DMS153 treated with DMSO at 0.1 percent for 48 hours (cell line): ENCODE results near the gene SHISAL2A.
"Not testable (repeated sequence)": the region's sequence is repeated elsewhere in the genome, so short reads cannot be mapped to it uniquely, and the experiment has no call there.

Experiments used
- DNase-seq: peaks from one replicate; lab custom pipeline; 2025; ENCODE audit not compliant: unreplicated experiment; lab: John Stamatoyannopoulos, UW

SHISAL2A gene

DNA sequence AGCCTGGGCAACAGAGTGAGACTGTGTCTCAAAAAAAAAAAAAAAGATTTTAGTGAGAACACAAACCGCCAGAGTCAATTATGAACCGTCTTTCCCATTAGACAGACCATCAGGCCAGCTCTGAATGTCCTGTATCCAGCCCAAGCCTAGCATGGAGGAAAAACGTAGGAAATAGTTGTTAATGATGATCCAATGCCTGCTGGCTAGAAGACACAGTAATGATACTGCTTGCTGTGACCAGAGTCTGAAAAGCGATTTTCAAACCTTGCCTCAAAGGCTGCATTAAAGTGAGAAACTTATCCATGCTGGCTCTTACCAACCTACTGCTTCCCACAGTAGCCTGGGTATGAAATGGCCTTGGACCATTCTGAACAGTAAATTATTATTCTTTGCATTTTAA, 48.2 kb downstream of the SHISAL2A start:
- DNase-seq, result no peak

DNA sequence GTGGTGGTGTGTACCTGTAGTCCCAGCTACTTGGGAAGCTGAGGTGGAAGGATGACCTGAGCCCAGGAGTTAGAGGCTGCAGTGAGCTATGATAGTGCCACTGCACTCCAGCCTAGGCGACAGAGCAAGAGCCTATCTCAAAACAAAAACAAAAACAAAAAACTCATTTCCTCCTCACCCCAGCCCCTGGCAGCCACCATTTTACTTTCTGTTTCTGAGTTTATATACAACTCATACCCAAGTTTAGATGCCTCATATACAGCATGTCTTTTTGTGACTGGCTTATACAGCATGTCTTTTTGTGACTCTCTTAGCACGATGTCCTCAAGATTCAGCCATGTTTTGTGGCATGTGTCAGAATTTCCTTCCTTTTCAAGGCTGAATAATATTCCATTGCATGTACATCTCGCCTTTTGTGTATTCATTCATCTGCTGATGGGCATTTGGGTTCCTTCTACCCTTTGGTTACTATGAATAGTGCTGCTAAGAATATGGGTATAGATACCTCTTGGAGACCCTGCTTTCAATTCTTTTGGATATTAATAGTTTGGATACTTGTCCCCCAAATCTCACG, 50.5 kb downstream of the SHISAL2A start:
- no peak for DNase-seq

DNA sequence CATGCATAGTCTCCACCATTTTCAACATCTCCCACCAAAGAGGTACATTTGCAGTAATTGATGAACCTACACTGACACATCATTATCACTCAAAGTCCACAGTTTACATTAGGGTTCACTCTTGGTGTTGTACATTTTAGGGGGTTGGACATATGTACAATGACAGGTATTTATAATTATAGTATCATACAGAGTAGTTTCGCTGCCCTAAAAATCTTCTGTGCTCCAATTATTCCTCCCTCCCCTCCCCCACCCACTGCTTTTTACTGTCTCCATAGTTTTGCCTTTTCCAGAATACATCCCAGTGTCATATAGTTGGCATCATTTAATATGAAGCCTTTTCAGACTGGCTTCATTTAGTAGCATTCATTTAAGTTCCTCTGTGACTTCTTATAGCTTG, 51.6 kb downstream of the SHISAL2A start:
- DNase-seq, result no peak

- peak; percentile 25 for DNase-seq
Measured at GRCh38 chr1:52686261-52686751, 53.3 kb downstream of the SHISAL2A start.

DNA sequence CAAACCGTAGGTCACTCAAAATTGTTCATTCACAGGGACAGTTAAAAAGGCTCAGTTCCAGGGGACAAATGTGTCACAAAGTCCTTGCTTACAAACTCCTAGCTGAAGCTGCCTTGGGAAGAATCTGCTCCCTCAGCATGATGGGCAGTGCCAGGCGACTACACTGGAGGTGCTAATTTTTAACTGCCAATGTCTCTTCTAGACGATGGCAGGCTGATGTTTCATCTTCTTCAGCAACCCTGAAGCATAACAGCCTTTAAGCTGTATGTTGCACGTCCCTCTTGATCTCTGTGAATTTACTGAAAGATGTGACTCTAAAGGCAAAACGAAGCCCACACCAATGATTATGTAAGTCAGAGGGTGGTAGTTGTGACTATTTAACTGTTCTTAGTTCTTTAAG, 53.9 kb downstream of the SHISAL2A start:
- DNase-seq, result no peak

GRCh38 chr1:52691821-52692220, 58.9 kb downstream of the SHISAL2A start:
- no peak for DNase-seq

DNA sequence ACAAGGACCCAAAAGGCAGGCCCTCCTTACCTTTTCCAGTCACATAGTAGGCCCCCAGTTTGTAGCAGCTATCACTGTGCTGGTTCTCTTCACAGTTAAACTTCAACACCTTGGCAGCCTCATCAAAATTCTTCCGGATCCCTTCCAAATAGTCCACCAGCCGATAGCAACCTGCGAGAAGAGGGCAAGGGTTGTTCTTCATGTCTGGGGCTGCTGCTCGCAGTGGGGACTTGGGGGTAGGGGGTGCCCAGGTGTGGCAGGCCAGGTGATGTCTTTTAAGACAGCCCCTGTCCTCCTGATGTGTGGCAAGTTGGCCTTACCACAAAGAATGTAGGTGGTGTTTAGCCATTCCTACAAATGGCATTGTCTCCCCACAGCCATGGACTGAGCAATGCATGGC, 59.7 kb downstream of the SHISAL2A start:
- no peak for DNase-seq

DNA sequence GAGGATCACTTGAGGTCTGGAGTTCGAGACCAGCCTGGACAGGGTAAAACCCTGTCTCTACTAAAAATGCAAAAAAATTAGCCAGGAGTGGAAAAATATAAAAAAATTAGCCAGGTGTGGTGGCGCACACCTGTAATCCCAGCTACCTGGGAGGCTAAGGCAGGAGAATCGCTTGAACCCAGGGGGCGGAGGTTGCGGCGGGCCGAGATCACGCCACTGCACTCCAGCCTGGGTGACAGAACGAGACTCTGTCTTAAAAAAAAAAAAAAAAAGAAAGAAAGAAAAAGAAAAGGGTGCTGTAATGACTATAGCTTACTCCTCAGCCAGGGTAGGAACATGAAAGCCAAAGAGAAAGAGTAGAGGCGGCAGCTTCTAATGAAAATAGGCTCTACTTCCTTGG, 60.4 kb downstream of the SHISAL2A start:
- DNase-seq, result not testable (repeated sequence)

DNA sequence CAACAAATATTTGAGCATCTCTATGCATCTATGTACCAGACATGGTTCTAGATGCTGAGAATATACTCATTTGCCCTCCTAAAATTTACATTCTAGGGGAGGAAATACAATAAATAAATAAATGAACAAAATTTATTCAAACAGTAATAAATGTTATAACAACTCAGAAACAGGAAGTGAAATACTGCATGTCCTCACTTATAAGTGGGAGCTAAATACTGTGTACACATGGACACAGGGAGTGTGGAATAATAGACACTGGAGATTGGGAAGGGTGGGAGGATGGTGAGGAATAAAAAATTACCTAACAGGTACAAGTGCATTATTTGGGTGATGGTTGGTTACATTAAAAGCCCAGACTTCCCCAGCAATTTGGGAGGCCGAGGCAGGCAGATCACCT, 60.9 kb downstream of the SHISAL2A start:
- no peak for DNase-seq

- no peak for DNase-seq
Measured at GRCh38 chr1:52695627-52696026, 62.7 kb downstream of the SHISAL2A start.

- DNase-seq, result peak; percentile 44
Measured at GRCh38 chr1:52697795-52698674, 65.1 kb downstream of the SHISAL2A start, which contains the start of gene COA7. COA7 (minus strand) TSS chr1:52698347; CDS start chr1:52698326, 21 bp downstream.

GRCh38 chr1:52702886-52703787, 70.2 kb downstream of the SHISAL2A start:
- peak; percentile 89 for DNase-seq

GRCh38 chr1:52706136-52706670, 73.2 kb downstream of the SHISAL2A start:
- DNase-seq, result no peak
